TTC549 (cell line): Measurements from ENCODE around the gene OR52B6.
"Not testable (repeated sequence)": the region's sequence is repeated elsewhere in the genome, so short reads cannot be mapped to it uniquely, and the experiment has no call there.

ENCODE experiments used
- FAIRE-seq: peaks from 2 replicates; lab custom pipeline; 2012; peaks lifted over from hg19 to GRCh38; lab: Jason Lieb, UNC

OR52B6 gene, protein sequence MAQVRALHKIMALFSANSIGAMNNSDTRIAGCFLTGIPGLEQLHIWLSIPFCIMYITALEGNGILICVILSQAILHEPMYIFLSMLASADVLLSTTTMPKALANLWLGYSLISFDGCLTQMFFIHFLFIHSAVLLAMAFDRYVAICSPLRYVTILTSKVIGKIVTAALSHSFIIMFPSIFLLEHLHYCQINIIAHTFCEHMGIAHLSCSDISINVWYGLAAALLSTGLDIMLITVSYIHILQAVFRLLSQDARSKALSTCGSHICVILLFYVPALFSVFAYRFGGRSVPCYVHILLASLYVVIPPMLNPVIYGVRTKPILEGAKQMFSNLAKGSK

DNA sequence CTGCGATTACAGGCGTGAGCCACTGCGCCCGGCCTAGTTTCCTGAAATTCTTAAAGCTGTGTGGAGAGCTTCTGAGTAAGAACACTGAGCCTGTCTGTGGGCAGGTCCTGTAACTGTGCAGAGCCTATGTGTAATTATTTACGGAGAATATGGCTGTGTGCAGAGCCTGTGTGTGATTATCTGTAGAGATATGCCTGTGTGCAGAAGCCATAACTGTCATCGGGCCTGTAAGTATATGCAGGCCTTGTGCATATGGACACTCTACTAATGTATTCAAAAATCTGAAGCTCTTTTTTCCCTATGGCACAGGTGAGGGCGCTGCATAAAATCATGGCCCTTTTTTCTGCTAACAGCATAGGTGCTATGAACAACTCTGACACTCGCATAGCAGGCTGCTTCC lies at the start of gene OR52B6:
Gene OR52B6 (plus strand): TSS at position 301 of the 400 bp plus-strand sequence. CDS start 0 bp downstream, at position 301.
- FAIRE-seq: no peak

- no peak for FAIRE-seq
Measured at GRCh38 chr11:5531053-5531831, 49.4 kb upstream of the OR52B6 start.

- FAIRE-seq: no peak
Measured at GRCh38 chr11:5534046-5534445, 46.6 kb upstream of the OR52B6 start.

DNA sequence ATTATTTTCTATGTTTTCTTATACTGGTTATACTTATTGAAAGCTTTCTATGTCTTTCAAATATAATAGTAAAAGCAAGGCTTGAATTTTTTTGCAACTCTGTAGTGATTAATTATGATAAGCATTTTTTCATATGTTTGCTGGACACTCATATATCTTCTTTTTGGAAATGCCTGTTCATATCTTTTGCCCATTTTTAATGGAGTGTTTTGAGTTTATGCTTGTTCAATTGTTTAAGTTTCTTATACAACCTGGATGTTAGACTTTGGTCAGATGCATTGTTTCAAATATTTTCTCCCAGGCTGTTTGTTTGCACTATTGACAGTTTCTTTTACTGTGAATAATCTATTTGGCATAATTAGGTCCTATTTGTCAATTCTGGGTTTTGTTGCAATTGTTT lies 44.2 kb upstream of the OR52B6 start:
- FAIRE-seq: no peak

DNA sequence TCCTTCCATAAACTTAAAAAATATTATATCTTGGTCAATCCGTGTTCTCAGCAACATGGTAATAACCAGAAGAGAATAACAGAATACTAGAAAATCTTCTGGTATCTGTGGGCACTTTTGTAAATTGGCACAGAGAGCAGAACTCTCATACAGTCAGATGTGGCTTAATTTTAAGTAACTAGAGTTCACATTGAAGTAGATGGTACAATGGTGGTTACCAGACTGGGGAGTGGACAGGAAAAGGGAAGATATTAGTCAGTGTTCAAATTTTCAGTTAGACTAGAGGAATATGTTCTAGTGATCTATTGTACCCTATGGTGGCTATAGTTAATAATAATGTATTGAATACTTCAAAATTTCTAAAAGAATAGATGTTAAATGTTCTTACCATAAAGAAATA lies 39.2 kb upstream of the OR52B6 start:
- FAIRE-seq: no peak

GRCh38 chr11:5546457-5546856 lies 34.2 kb upstream of the OR52B6 start:
- FAIRE-seq: no peak

DNA sequence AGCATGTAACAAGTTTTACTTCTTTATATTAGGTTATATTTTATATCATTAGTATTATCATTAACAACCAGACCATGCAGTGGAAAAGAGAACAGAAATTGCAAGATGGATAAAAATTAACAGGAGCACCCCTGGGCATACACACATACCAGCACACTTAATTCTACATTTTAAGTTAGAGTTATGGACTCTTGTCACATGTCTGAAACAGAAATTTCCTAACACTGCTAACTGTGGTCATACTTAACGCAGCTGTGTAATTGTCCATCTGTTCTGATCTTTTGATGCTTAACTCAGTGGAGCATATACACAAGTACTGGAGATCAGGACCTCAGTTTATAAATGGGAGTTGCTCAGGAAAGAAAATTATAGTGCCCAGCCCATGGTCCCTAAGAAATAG lies 32.7 kb upstream of the OR52B6 start:
- FAIRE-seq: no peak

GRCh38 chr11:5548440-5548839 lies 32.2 kb upstream of the OR52B6 start, which contains the start of gene OR52H1:
Gene OR52H1, minus strand, starts transcription at chr11:5548540. Its CDS starts 3,035 bp downstream, at chr11:5545505.
- no peak for FAIRE-seq

GRCh38 chr11:5550440-5551095 lies 30.1 kb upstream of the OR52B6 start:
- no peak for FAIRE-seq

- no peak for FAIRE-seq
Measured at GRCh38 chr11:5553343-5553742, 27.3 kb upstream of the OR52B6 start.

GRCh38 chr11:5556596-5557188 lies 24.0 kb upstream of the OR52B6 start:
- no peak for FAIRE-seq

GRCh38 chr11:5557751-5558150 lies 22.9 kb upstream of the OR52B6 start:
- no peak for FAIRE-seq

GRCh38 chr11:5564259-5565019 lies 16.2 kb upstream of the OR52B6 start:
- FAIRE-seq: no peak

- no peak for FAIRE-seq
Measured at GRCh38 chr11:5574654-5575053, 6.0 kb upstream of the OR52B6 start.

DNA sequence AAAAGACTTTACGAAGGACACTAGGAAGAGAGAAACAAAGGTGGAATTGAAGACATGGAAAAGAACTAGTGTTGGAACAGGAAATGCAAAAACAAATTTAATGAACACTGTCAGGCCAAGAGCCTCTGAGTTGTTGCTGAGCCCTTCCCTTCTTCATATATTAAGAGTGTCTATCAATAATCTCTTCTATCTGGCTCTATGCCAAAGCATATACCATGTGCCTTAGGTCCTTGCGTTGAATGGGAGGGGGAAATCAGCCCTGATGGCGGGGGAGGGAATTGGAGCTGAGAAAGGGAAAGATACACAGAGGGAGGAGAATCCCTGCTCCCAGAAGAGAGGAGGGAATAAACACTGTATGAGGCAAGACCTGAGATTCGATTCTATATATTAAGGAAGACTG lies 5.5 kb upstream of the OR52B6 start:
- FAIRE-seq: no peak

GRCh38 chr11:5577101-5577500 lies 3.6 kb upstream of the OR52B6 start:
- no peak for FAIRE-seq

DNA sequence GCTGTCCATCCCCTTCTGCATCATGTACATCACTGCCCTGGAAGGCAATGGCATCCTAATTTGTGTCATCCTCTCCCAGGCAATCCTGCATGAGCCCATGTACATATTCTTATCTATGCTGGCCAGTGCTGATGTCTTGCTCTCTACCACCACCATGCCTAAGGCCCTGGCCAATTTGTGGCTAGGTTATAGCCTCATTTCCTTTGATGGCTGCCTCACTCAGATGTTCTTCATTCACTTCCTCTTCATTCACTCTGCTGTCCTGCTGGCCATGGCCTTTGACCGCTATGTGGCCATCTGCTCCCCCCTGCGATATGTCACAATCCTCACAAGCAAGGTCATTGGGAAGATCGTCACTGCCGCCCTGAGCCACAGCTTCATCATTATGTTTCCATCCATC lies 337 bp downstream of the OR52B6 start:
- FAIRE-seq: no peak

GRCh38 chr11:5584458-5584857 lies 3.8 kb downstream of the OR52B6 start:
- FAIRE-seq: not testable (repeated sequence)

GRCh38 chr11:5589906-5590305 lies 9.2 kb downstream of the OR52B6 start:
- not testable (repeated sequence) for FAIRE-seq

GRCh38 chr11:5591613-5592012 lies 10.9 kb downstream of the OR52B6 start:
- no peak for FAIRE-seq

DNA sequence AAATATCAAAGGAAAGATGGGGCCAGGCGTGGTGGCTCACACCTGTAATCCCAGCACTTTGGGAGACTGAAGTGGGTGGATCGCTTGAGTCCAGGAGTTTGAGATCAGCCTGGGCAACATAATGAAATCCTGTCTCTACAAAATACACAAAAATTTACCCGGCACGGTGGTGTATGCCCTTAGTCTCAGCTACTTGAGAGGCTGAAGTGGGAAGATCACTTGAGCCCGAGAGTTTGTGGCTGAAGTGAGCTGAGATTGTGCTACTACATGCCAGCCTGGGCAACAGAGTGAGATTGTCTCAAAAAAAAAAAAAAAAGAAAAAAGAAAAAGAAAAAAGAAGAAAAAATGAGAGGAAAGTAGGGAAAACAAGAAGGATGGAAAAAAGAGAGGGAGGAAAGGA lies 11.9 kb downstream of the OR52B6 start:
- FAIRE-seq: no peak

DNA sequence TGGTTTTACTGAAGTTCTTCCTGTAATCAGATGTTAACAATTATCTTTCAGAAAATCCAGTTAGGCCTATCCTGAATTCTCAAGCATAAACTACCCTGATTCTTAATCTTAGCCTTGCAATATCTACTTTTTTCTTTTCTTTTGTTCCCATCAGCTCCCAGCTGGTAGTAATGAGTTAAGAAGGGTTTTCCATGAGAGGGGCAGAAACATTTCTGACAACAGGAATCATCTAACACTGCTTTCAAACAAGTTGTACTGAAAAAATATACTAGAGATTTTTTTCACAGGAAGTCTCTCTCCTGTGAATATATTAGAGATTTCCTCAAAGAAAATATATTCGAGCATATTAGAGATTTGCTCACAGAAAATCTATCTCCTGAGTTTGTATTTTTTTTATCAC lies 12.5 kb downstream of the OR52B6 start:
- no peak for FAIRE-seq
